ENCODE measurements around the gene SLC41A1. TPM values are rescaled to one million over a fixed set of nuclear protein-coding genes. Genes with fewer than 3 reads are reported as not detected.

SLC41A1 gene
- total RNA-seq, 1 donor from 2014 or later: 22.4 TPM

- Histone ChIP-seq H3K4me3 (ENCODE audit: insufficient read depth, low read depth, low read length) (no peak overlapping the region), H4K20me1 (ENCODE audit: insufficient read depth, low read length) (no peaks in the 10 kb centered on the region), H3K27ac (ENCODE audit: low read depth, low read length) (no peak overlapping the region), H3K4me2 (ENCODE audit: low read length) (no peak overlapping the region), H3K36me3 (ENCODE audit: insufficient read depth, low read length) (no peaks in the 10 kb centered on the region), H2AFZ (ENCODE audit: low read depth, low read length) (no peak overlapping the region), H3K79me2 (ENCODE audit: insufficient read depth, low read length) (no peaks in the 10 kb centered on the region), H3K9me3 (ENCODE audit: insufficient read depth, low read depth, low read length) (peaks cover 5% of the 10 kb centered on the region), H3K9ac (ENCODE audit: low read length) (no peak overlapping the region), H3K4me1 (ENCODE audit: insufficient read depth, low read length) (no peaks in the 10 kb centered on the region), H3K27me3 (ENCODE audit: insufficient read depth, low read length) (peaks cover 6% of the 10 kb centered on the region)
- Mint-ChIP-seq H3K9me3 (ENCODE audit: unreplicated experiment) (peaks cover 6% of the 10 kb centered on the region), H3K27ac (ENCODE audit: unreplicated experiment) (no peak overlapping the region), H3K4me3 (ENCODE audit: unreplicated experiment) (no peak overlapping the region), H3K27me3 (ENCODE audit: low read depth, unreplicated experiment) (peaks cover 22% of the 10 kb centered on the region), H3K4me1 (ENCODE audit: low read depth, unreplicated experiment) (no peaks in the 10 kb centered on the region), H3K36me3 (ENCODE audit: low read depth, unreplicated experiment) (no peaks in the 10 kb centered on the region)
- TF ChIP-seq CTCF (IDR thresholded peaks at IDR 0.05; ENCODE audit: insufficient read depth, low read depth, low read length): no peak
- TF ChIP-seq EZH2 (IDR thresholded peaks at IDR 0.05; ENCODE audit: insufficient read depth, low read length): no peak
- FAIRE-seq (no peak), DNase-seq (ENCODE audit: low read depth) (no peak)
These were observed 40.0 kb upstream of the SLC41A1 start for GRCh38 chr1:205852969-205853368.

- no peak overlapping the region for H3K4me3 Mint-ChIP-seq (ENCODE audit: unreplicated experiment)
- Histone ChIP-seq H2AFZ (ENCODE audit: low read depth, low read length) (no peak overlapping the region), H3K27me3 (ENCODE audit: insufficient read depth, low read length) (peaks cover 6% of the 10 kb centered on the region), H3K27ac (ENCODE audit: low read depth, low read length) (no peak overlapping the region), H3K4me2 (ENCODE audit: low read length) (no peak overlapping the region), H3K9me3 (ENCODE audit: insufficient read depth, low read depth, low read length) (peaks cover 5% of the 10 kb centered on the region), H3K4me3 (ENCODE audit: insufficient read depth, low read depth, low read length) (no peak overlapping the region), H3K4me1 (ENCODE audit: insufficient read depth, low read length) (no peaks in the 10 kb centered on the region), H4K20me1 (ENCODE audit: insufficient read depth, low read length) (no peaks in the 10 kb centered on the region), H3K36me3 (ENCODE audit: insufficient read depth, low read length) (no peaks in the 10 kb centered on the region), H3K79me2 (ENCODE audit: insufficient read depth, low read length) (no peaks in the 10 kb centered on the region), H3K9ac (ENCODE audit: low read length) (no peak overlapping the region)
- no peak overlapping the region for H3K27ac Mint-ChIP-seq (ENCODE audit: unreplicated experiment)
- TF ChIP-seq EZH2 (IDR thresholded peaks at IDR 0.05; ENCODE audit: insufficient read depth, low read length) (no peak), CTCF (IDR thresholded peaks at IDR 0.05; ENCODE audit: insufficient read depth, low read depth, low read length) (no peak)
- FAIRE-seq: no peak
- no peaks in the 10 kb centered on the region for H3K36me3 Mint-ChIP-seq (ENCODE audit: low read depth, unreplicated experiment)
- peaks cover 6% of the 10 kb centered on the region for H3K9me3 Mint-ChIP-seq (ENCODE audit: unreplicated experiment)
- H3K27me3 Mint-ChIP-seq (ENCODE audit: low read depth, unreplicated experiment): peaks cover 25% of the 10 kb centered on the region
- H3K4me1 Mint-ChIP-seq (ENCODE audit: low read depth, unreplicated experiment): no peaks in the 10 kb centered on the region
- no peak for DNase-seq (ENCODE audit: low read depth)
These were observed 39.0 kb upstream of the SLC41A1 start for GRCh38 chr1:205851993-205852392.

GRCh38 chr1:205849619-205850355 lies 36.8 kb upstream of the SLC41A1 start, which contains the start of gene PM20D1:
Gene PM20D1 (minus strand): TSS chr1:205850132. CDS start chr1:205850072, 60 bp downstream.
- Histone ChIP-seq H3K27ac (ENCODE audit: low read depth, low read length) (no peak within 1 kb of the TSS), H3K36me3 (ENCODE audit: insufficient read depth, low read length) (no peaks in the 10 kb centered on the region), H2AFZ (ENCODE audit: low read depth, low read length) (peak within 1 kb of the TSS; percentile 76), H3K9ac (ENCODE audit: low read length) (no peak within 1 kb of the TSS), H3K9me3 (ENCODE audit: insufficient read depth, low read depth, low read length) (peaks cover 5% of the 10 kb centered on the region), H3K4me2 (ENCODE audit: low read length) (peak within 1 kb of the TSS; percentile 77), H3K4me3 (ENCODE audit: insufficient read depth, low read depth, low read length) (peak within 1 kb of the TSS; percentile 45), H3K79me2 (ENCODE audit: insufficient read depth, low read length) (no peaks in the 10 kb centered on the region), H4K20me1 (ENCODE audit: insufficient read depth, low read length) (no peaks in the 10 kb centered on the region), H3K27me3 (ENCODE audit: insufficient read depth, low read length) (peaks cover 6% of the 10 kb centered on the region), H3K4me1 (ENCODE audit: insufficient read depth, low read length) (no peaks in the 10 kb centered on the region)
- Mint-ChIP-seq H3K36me3 (ENCODE audit: low read depth, unreplicated experiment) (no peaks in the 10 kb centered on the region), H3K27me3 (ENCODE audit: low read depth, unreplicated experiment) (peaks cover 25% of the 10 kb centered on the region), H3K4me1 (ENCODE audit: low read depth, unreplicated experiment) (no peaks in the 10 kb centered on the region), H3K9me3 (ENCODE audit: unreplicated experiment) (peaks cover 1% of the 10 kb centered on the region), H3K4me3 (ENCODE audit: unreplicated experiment) (no peak within 1 kb of the TSS), H3K27ac (ENCODE audit: unreplicated experiment) (peak within 1 kb of the TSS; percentile 26)
- FAIRE-seq (no peak), DNase-seq (ENCODE audit: low read depth) (peak; percentile 58)
- TF ChIP-seq CTCF (IDR thresholded peaks at IDR 0.05; ENCODE audit: insufficient read depth, low read depth, low read length) (no peak), EZH2 (IDR thresholded peaks at IDR 0.05; ENCODE audit: insufficient read depth, low read length) (no peak)
